K562 (cell line): ENCODE results near the gene TNFRSF6B. TPM values are rescaled to one million over a fixed set of nuclear protein-coding genes. Genes with fewer than 3 reads are reported as not detected.

Experiments
- CBX2 ChIP-seq: fragments of 200-600 bp; sonication (generic); IDR thresholded peaks from one replicate; pipeline ENCODE4 v1.6.1; 2012; ENCODE audit warnings: mild to moderate bottlenecking, low read length, inconsistent platforms; ENCODE audit not compliant: insufficient read depth, poor library complexity, severe bottlenecking
- CHD4 ChIP-seq: fragments of 200-600 bp; sonication (generic); IDR thresholded peaks from 3 replicates; pipeline ENCODE4 v1.6.1; 2012; ENCODE audit warnings: low read depth, mild to moderate bottlenecking, mixed read lengths, low read length, inconsistent platforms; ENCODE audit not compliant: insufficient read depth, insufficient replicate concordance, poor library complexity, severe bottlenecking
- MEIS2 ChIP-seq: fragments of 450-650 bp; IDR thresholded peaks from 2 replicates; pipeline ENCODE4 v1.6.1; 2014; ENCODE audit warnings: mild to moderate bottlenecking; ENCODE audit not compliant: partially characterized antibody
- NCOA2 ChIP-seq, 2 experiments: fragments of 450-650 bp; IDR thresholded peaks; 2 replicates each; pipeline ENCODE4 v1.6.1; 2018; ENCODE audit warnings: mild to moderate bottlenecking in 2 of 2, moderate library complexity in 1 of 2; ENCODE audit not compliant: partially characterized antibody in 2 of 2
- PCBP2 ChIP-seq: fragments of 200-400 bp; formaldehyde crosslinking; IDR thresholded peaks from 2 replicates; pipeline ENCODE4 v1.6.1; 2018; ENCODE audit warnings: low read length, low read depth, mild to moderate bottlenecking, moderate library complexity; ENCODE audit not compliant: poor library complexity, severe bottlenecking
- SMARCC2 ChIP-seq: fragments of 450-650 bp; IDR thresholded peaks from 2 replicates; pipeline ENCODE4 v1.6.1; 2017; ENCODE audit warnings: antibody characterized with exemption, moderate library complexity, mild to moderate bottlenecking, low read depth
- YY1 ChIP-seq, 3 experiments: IDR thresholded peaks; 2 replicates each; pipeline ENCODE4 v1.6.1; 2011; ENCODE audit warnings: low read length in 2 of 3, mild to moderate bottlenecking in 2 of 3, moderate library complexity in 2 of 3, borderline replicate concordance in 1 of 3, control low read depth in 1 of 3, low read depth in 1 of 3; ENCODE audit not compliant: insufficient read depth in 3 of 3, insufficient replicate concordance in 2 of 3, control insufficient read depth in 1 of 3, insufficient read length in 1 of 3; ENCODE audit errors: extremely low read depth in 1 of 3
- ZSCAN29 ChIP-seq: fragments of 450-650 bp; IDR thresholded peaks from 2 replicates; pipeline ENCODE4 v1.6.1; 2017
- polyA plus RNA-seq, 8 experiments: library from polyadenylated mRNA; depleted of rRNA in 4 of 8; stranded (reverse) in 5 of 8; unstranded in 3 of 8; fragments of >200 nt; fragmentation: Nextera tagmentation in 2 of 8; fragmentation: Illumina TruSeq in 1 of 8; extraction: Ambion mirVana in 2 of 8; extraction: Trizol in 1 of 8; gene quantifications; 2 replicates each; pipeline versions ENCODE4 v1.2.1 to v1.2.3, GENCODE V29; 2011 to 2014; ENCODE audit warnings: inconsistent platforms in 1 of 8, missing spikeins in 1 of 8
- total RNA-seq, 7 experiments: library from RNA; depleted of rRNA in 6 of 7; stranded (reverse); fragments of >200 nt in 6 of 7; fragmentation: Illumina TruSeq in 2 of 7; extraction: Trizol in 2 of 7; gene quantifications; 2 replicates each; pipeline versions ENCODE4 v1.2.1 to v1.2.3, GENCODE V29; 2011 to 2021; ENCODE audit warnings: low replicate concordance in 1 of 7
- TF ChIP-seq, protein P1 (sequence below): fragments of 450-650 bp; formaldehyde crosslinking; IDR thresholded peaks from 2 replicates; pipeline ENCODE4 v1.4.0; 2020; ENCODE audit warnings: mild to moderate bottlenecking, moderate library complexity
- TF ChIP-seq, protein P2 (sequence below): sonication (generic); formaldehyde crosslinking; IDR thresholded peaks from 2 replicates; pipeline ENCODE4 v1.8.0; 2022; ENCODE audit warnings: missing genetic modification reagents, mild to moderate bottlenecking, moderate library complexity, borderline replicate concordance
- TF ChIP-seq, protein P3 (sequence below): fragments of 250-450 bp; sonication (Bioruptor Pico); IDR thresholded peaks from 2 replicates; pipeline ENCODE4 v1.8.0; 2021; ENCODE audit warnings: moderate library complexity, mild to moderate bottlenecking, inconsistent platforms
- TF ChIP-seq, protein P4 (sequence below), 2 experiments: fragments of 450-650 bp in 1 of 2; IDR thresholded peaks; 2 replicates each; pipeline ENCODE4 v1.6.1; 2011 to 2017; ENCODE audit warnings: low read depth in 2 of 2, antibody characterized with exemption in 1 of 2, borderline replicate concordance in 1 of 2, low read length in 1 of 2, mild to moderate bottlenecking in 1 of 2, mixed read lengths in 1 of 2; ENCODE audit not compliant: control insufficient read depth in 1 of 2
- TF ChIP-seq, protein P5 (sequence below), 2 experiments: fragments of 200-800 bp in 1 of 2; sonication (Bioruptor generic) in 1 of 2; sonication (generic) in 1 of 2; formaldehyde crosslinking in 1 of 2; IDR thresholded peaks in 1 of 2; conservative IDR thresholded peaks in 1 of 2; 2 replicates each; pipeline versions ENCODE4 v1.5.0 to v1.6.1; 2016 to 2020; ENCODE audit warnings: missing compliant biosample characterization in 1 of 2, missing genetic modification characterization in 1 of 2, missing genetic modification reagents in 1 of 2

Gene TNFRSF6B
- total and polyA plus RNA-seq, 9 of the 15 experiments (the other 6 are each of a cell fraction or from before 2014, with no cell fraction given) = 0.10 to 3.5 (median 0.32) TPM; not detected in 6

DNA sequence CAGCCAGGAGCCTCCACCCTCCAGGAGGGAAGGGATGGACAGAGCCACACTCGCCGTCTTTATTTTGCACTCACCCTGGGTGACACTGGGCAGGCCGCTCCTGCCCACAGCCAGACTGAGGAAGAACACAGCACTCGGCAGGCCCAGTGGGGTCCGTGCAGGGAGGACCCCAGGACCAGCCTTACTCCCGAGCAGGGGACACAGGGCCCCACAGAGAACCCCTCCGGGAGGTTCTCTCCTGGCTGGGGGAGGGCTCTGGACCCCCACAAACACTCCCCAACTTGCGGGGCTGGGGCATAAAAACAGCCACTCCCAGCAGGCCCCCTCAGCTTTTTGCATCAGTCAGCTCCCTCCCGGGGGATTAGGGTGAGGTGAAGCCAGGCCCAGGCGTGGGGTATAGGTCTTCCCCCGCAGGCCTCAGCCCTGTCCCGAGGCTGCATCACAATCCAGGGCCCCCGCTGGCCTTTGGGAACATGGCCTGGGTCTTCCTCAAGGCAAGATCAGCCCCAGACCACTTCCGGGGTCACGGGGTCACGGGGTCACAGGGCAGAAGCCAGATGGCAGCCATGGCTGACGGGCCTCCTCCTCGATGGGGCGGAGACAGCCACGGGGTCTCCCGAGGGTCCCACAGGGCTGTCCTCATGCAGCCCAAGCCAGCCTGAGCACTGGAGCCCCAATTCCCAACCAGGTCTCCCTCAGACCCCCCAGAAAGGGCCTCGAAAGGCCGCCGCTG, 3.2 kb downstream of the TNFRSF6B start (continued):
- TF ChIP-seq CHD4 = no peak
- TF ChIP-seq MEIS2 = no peak
- TF ChIP-seq CBX2 = no peak
- TF ChIP-seq, protein P1, sequence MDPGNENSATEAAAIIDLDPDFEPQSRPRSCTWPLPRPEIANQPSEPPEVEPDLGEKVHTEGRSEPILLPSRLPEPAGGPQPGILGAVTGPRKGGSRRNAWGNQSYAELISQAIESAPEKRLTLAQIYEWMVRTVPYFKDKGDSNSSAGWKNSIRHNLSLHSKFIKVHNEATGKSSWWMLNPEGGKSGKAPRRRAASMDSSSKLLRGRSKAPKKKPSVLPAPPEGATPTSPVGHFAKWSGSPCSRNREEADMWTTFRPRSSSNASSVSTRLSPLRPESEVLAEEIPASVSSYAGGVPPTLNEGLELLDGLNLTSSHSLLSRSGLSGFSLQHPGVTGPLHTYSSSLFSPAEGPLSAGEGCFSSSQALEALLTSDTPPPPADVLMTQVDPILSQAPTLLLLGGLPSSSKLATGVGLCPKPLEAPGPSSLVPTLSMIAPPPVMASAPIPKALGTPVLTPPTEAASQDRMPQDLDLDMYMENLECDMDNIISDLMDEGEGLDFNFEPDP (CRISPR knock-in tag) = no peak
- TF ChIP-seq PCBP2 = no peak
- TF ChIP-seq, protein P2, sequence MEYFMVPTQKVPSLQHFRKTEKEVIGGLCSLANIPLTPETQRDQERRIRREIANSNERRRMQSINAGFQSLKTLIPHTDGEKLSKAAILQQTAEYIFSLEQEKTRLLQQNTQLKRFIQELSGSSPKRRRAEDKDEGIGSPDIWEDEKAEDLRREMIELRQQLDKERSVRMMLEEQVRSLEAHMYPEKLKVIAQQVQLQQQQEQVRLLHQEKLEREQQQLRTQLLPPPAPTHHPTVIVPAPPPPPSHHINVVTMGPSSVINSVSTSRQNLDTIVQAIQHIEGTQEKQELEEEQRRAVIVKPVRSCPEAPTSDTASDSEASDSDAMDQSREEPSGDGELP (CRISPR knock-in tag) = no peak
- TF ChIP-seq, protein P3, sequence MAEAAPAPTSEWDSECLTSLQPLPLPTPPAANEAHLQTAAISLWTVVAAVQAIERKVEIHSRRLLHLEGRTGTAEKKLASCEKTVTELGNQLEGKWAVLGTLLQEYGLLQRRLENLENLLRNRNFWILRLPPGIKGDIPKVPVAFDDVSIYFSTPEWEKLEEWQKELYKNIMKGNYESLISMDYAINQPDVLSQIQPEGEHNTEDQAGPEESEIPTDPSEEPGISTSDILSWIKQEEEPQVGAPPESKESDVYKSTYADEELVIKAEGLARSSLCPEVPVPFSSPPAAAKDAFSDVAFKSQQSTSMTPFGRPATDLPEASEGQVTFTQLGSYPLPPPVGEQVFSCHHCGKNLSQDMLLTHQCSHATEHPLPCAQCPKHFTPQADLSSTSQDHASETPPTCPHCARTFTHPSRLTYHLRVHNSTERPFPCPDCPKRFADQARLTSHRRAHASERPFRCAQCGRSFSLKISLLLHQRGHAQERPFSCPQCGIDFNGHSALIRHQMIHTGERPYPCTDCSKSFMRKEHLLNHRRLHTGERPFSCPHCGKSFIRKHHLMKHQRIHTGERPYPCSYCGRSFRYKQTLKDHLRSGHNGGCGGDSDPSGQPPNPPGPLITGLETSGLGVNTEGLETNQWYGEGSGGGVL = no peak
- no peak for TF ChIP-seq NCOA2 (IDR thresholded peaks at IDR 0.05; ENCODE audit: partially characterized antibody in 2 of 2)
- TF ChIP-seq SMARCC2 = no peak
- TF ChIP-seq, protein P4, sequence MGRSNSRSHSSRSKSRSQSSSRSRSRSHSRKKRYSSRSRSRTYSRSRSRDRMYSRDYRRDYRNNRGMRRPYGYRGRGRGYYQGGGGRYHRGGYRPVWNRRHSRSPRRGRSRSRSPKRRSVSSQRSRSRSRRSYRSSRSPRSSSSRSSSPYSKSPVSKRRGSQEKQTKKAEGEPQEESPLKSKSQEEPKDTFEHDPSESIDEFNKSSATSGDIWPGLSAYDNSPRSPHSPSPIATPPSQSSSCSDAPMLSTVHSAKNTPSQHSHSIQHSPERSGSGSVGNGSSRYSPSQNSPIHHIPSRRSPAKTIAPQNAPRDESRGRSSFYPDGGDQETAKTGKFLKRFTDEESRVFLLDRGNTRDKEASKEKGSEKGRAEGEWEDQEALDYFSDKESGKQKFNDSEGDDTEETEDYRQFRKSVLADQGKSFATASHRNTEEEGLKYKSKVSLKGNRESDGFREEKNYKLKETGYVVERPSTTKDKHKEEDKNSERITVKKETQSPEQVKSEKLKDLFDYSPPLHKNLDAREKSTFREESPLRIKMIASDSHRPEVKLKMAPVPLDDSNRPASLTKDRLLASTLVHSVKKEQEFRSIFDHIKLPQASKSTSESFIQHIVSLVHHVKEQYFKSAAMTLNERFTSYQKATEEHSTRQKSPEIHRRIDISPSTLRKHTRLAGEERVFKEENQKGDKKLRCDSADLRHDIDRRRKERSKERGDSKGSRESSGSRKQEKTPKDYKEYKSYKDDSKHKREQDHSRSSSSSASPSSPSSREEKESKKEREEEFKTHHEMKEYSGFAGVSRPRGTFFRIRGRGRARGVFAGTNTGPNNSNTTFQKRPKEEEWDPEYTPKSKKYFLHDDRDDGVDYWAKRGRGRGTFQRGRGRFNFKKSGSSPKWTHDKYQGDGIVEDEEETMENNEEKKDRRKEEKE (IDR thresholded peaks at IDR 0.05; ENCODE audit: borderline replicate concordance in 1 of 2, control insufficient read depth in 1 of 2, low read depth in 2 of 2, low read length in 1 of 2) = no peak
- TF ChIP-seq, protein P5, sequence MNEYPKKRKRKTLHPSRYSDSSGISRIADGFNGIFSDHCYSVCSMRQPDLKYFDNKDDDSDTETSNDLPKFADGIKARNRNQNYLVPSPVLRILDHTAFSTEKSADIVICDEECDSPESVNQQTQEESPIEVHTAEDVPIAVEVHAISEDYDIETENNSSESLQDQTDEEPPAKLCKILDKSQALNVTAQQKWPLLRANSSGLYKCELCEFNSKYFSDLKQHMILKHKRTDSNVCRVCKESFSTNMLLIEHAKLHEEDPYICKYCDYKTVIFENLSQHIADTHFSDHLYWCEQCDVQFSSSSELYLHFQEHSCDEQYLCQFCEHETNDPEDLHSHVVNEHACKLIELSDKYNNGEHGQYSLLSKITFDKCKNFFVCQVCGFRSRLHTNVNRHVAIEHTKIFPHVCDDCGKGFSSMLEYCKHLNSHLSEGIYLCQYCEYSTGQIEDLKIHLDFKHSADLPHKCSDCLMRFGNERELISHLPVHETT (CRISPR knock-in tag; conservative IDR thresholded peaks at IDR 0.05 in 1 of 2, IDR thresholded peaks at IDR 0.05 in 1 of 2) = no peak
- no peak for TF ChIP-seq ZSCAN29
- peak in 2 of 3 experiments; percentile 24 to 71 for TF ChIP-seq YY1 (IDR thresholded peaks at IDR 0.05; ENCODE audit: borderline replicate concordance in 1 of 3, control insufficient read depth in 1 of 3, extremely low read depth in 1 of 3, insufficient read depth in 3 of 3, insufficient read length in 1 of 3, insufficient replicate concordance in 2 of 3, low read depth in 1 of 3, low read length in 2 of 3)
